Common myeloid progenitor, CD34-positive (primary cell): Measurements from ENCODE around the gene AFG1L.
"Not testable (repeated sequence)": the region's sequence is repeated elsewhere in the genome, so short reads cannot be mapped to it uniquely, and the experiment has no call there.

Experiments
- CTCF ChIA-PET: fragments of 350-600 bp; sonication (Branson Sonifier 250); formaldehyde crosslinking; loops from one replicate; lab custom pipeline; 2021; ENCODE audit warnings: antibody characterized with exemption; lab: Charles Lee
- POLR2A ChIA-PET: fragments of 350-600 bp; sonication (Branson Sonifier 250); formaldehyde crosslinking; loops from one replicate; lab custom pipeline; 2021; ENCODE audit warnings: antibody characterized with exemption; lab: Charles Lee
- DNase-seq, 3 donors: peaks; one replicate each; pipeline versions ENCODE4 v3.0.0 to v3.0.0-alpha.2; 2013
- H3K27ac ChIP-seq, 2 experiments: 1 replicate in 1 of 2; 2 replicates in 1 of 2; pipeline ENCODE4 v1.7.0; 2013; ENCODE audit warnings: inconsistent platforms in 2 of 2, low read length in 2 of 2, mild to moderate bottlenecking in 2 of 2, low read depth in 1 of 2, moderate library complexity in 1 of 2; ENCODE audit not compliant: severe bottlenecking in 2 of 2, insufficient read depth in 1 of 2, poor library complexity in 1 of 2
- H3K27me3 ChIP-seq, 5 experiments: replicated peaks in 2 of 5; 1 replicate in 3 of 5; 2 replicates in 2 of 5; pipeline versions ENCODE4 v1.6.1 to v1.7.0; 2013; ENCODE audit warnings: low read length in 4 of 5, mild to moderate bottlenecking in 2 of 5, moderate library complexity in 2 of 5, inconsistent platforms in 1 of 5; ENCODE audit not compliant: insufficient read depth in 5 of 5, control insufficient read depth in 4 of 5
- H3K36me3 ChIP-seq, 4 experiments: 1 replicate in 2 of 4; 2 replicates in 2 of 4; pipeline versions ENCODE4 v1.6.1 to v1.7.0; 2013; ENCODE audit warnings: low read length in 3 of 4, control low read depth in 1 of 4, mild to moderate bottlenecking in 1 of 4; ENCODE audit not compliant: control insufficient read depth in 4 of 4, insufficient read depth in 4 of 4
- H3K4me1 ChIP-seq, 4 experiments: 1 replicate in 3 of 4; 2 replicates in 1 of 4; pipeline versions ENCODE4 v1.6.1 to v1.7.1; 2013; ENCODE audit warnings: low read length in 3 of 4, mild to moderate bottlenecking in 3 of 4, control low read depth in 1 of 4, inconsistent platforms in 1 of 4, moderate library complexity in 1 of 4; ENCODE audit not compliant: control insufficient read depth in 4 of 4, insufficient read depth in 4 of 4; ENCODE audit errors: control extremely low read depth in 1 of 4
- H3K4me3 ChIP-seq, 7 experiments: 1 replicate in 4 of 7; 2 replicates in 3 of 7; pipeline versions ENCODE4 v1.5.1 to v1.7.0; 2013; ENCODE audit warnings: mild to moderate bottlenecking in 7 of 7, low read length in 6 of 7, moderate library complexity in 6 of 7, inconsistent platforms in 2 of 7, low read depth in 2 of 7, control low read depth in 1 of 7; ENCODE audit not compliant: insufficient read depth in 4 of 7, control insufficient read depth in 1 of 7; ENCODE audit errors: extremely low read depth in 1 of 7
- H3K9me3 ChIP-seq, 5 experiments: 1 replicate in 4 of 5; 2 replicates in 1 of 5; pipeline versions ENCODE4 v1.6.1 to v1.7.1; 2013; ENCODE audit warnings: low read length in 4 of 5, mild to moderate bottlenecking in 2 of 5, inconsistent platforms in 1 of 5, low read depth in 1 of 5, moderate library complexity in 1 of 5; ENCODE audit not compliant: control insufficient read depth in 4 of 5, insufficient read depth in 2 of 5; ENCODE audit errors: control extremely low read depth in 1 of 5
- WGBS: methylation state at CpG from one replicate; pipeline ENCODE4 v1.1.5; 2013; ENCODE audit not compliant: insufficient coverage; 5-methylcytosine and 5-hydroxymethylcytosine counted together

Gene AFG1L

GRCh38 chr6:108302386-108302785, 7.5 kb downstream of the AFG1L start:
- Histone ChIP-seq H3K4me3 (no peak overlapping the region), H3K27me3 (no peaks in the 10 kb centered on the region), H3K27ac (no peak overlapping the region), H3K36me3 (no peaks in the 10 kb centered on the region), H3K9me3 (no peaks in the 10 kb centered on the region), H3K4me1 (no peaks in the 10 kb centered on the region)
- ChIA-PET CTCF (no interaction called here), POLR2A (no interaction called here)
- 100% methylated on average over 5 of the region's 5 CpGs for WGBS
- no peak for DNase-seq

GRCh38 chr6:108304646-108305045, 9.8 kb downstream of the AFG1L start:
- WGBS = 100% methylated on average over 1 of the region's 2 CpGs

GRCh38 chr6:108308641-108309040, 13.8 kb downstream of the AFG1L start:
- CTCF ChIA-PET = interaction anchor here (1.1 to 1.6 kb wide), 2 partner anchors 29 to 37 kb away, joined by 3 to 4 read pairs; no protein-coding TSS in a partner anchor
- WGBS = 94% methylated on average over 3 of the region's 4 CpGs
- H3K9me3 ChIP-seq, DNase-seq, H3K27me3 ChIP-seq, POLR2A ChIA-PET, H3K4me1 ChIP-seq, H3K27ac ChIP-seq, H3K4me3 ChIP-seq, H3K36me3 ChIP-seq: not testable (repeated sequence)

More at GRCh38 chr6:108304646-108305045, 9.8 kb downstream of the AFG1L start:
- ChIA-PET POLR2A (no interaction called here), CTCF (no interaction called here)
- Histone ChIP-seq H3K4me1 (no peaks in the 10 kb centered on the region), H3K9me3 (no peaks in the 10 kb centered on the region), H3K4me3 (no peak overlapping the region), H3K27ac (no peak overlapping the region), H3K27me3 (no peaks in the 10 kb centered on the region), H3K36me3 (no peaks in the 10 kb centered on the region)
- DNase-seq = no peak

- 96% methylated on average over 4 of the region's 5 CpGs for WGBS
- ChIA-PET POLR2A (no interaction called here), CTCF (no interaction called here)
- DNase-seq = no peak
- Histone ChIP-seq H3K36me3 (no peaks in the 10 kb centered on the region), H3K4me3 (no peak overlapping the region), H3K9me3 (no peaks in the 10 kb centered on the region), H3K27me3 (no peaks in the 10 kb centered on the region), H3K4me1 (no peaks in the 10 kb centered on the region), H3K27ac (no peak overlapping the region)
Measured at GRCh38 chr6:108309844-108310243, 15.0 kb downstream of the AFG1L start.

- no peak overlapping the region for H3K27ac ChIP-seq
- H3K36me3 ChIP-seq = no peaks in the 10 kb centered on the region
- no peaks in the 10 kb centered on the region for H3K27me3 ChIP-seq
- H3K4me1 ChIP-seq = peaks cover 0 to 5% (median 0%) of the 10 kb centered on the region in 4 experiments
- no peak overlapping the region for H3K4me3 ChIP-seq
- peaks cover 0 to 2% (median 0%) of the 10 kb centered on the region in 5 experiments for H3K9me3 ChIP-seq
- POLR2A ChIA-PET = interaction anchor here (0.6 kb wide), 1 partner anchor 133 kb away, joined by 4 read pairs; no protein-coding TSS in a partner anchor
- DNase-seq = no peak
- CTCF ChIA-PET = no interaction called here
Measured at GRCh38 chr6:108312605-108313004, 17.8 kb downstream of the AFG1L start.

GRCh38 chr6:108321253-108321747, 26.4 kb downstream of the AFG1L start:
- POLR2A ChIA-PET = no interaction called here
- no peak overlapping the region for H3K27ac ChIP-seq
- WGBS = 100% methylated on average over 3 of the region's 3 CpGs
- peaks cover 0 to 2% (median 0%) of the 10 kb centered on the region in 5 experiments for H3K9me3 ChIP-seq
- no peaks in the 10 kb centered on the region for H3K4me1 ChIP-seq
- peaks cover 3 to 10% (median 6%) of the 10 kb centered on the region in 4 experiments for H3K36me3 ChIP-seq
- CTCF ChIA-PET = no interaction called here
- H3K4me3 ChIP-seq = no peak overlapping the region
- H3K27me3 ChIP-seq = no peaks in the 10 kb centered on the region
- no peak for DNase-seq

GRCh38 chr6:108322728-108323127, 27.9 kb downstream of the AFG1L start:
- H3K27me3 ChIP-seq = no peaks in the 10 kb centered on the region
- CTCF ChIA-PET = no interaction called here
- POLR2A ChIA-PET = no interaction called here

More at GRCh38 chr6:108322728-108323127, 27.9 kb downstream of the AFG1L start:
- Histone ChIP-seq H3K9me3 (no peaks in the 10 kb centered on the region), H3K36me3 (peaks cover 3 to 17% (median 12%) of the 10 kb centered on the region in 4 experiments), H3K27ac (no peak overlapping the region), H3K4me3 (no peak overlapping the region), H3K4me1 (no peaks in the 10 kb centered on the region)
- 100% methylated on average over 3 of the region's 3 CpGs for WGBS
- DNase-seq = no peak
